DND-41 (cell line): ENCODE results near the gene PDHB.

ENCODE experiments used
- EZH2 ChIP-seq: IDR thresholded peaks from 3 replicates; pipeline ENCODE4 v1.6.1; 2012; ENCODE audit warnings: borderline replicate concordance, low read depth, mild to moderate bottlenecking, moderate library complexity, low read length, inconsistent platforms; ENCODE audit not compliant: severe bottlenecking
- TF ChIP-seq, protein P1 (sequence below): IDR thresholded peaks from 2 replicates; pipeline ENCODE4 v1.5.1; 2012; ENCODE audit warnings: borderline replicate concordance, low read length, moderate library complexity, mild to moderate bottlenecking; ENCODE audit not compliant: poor library complexity, severe bottlenecking; ENCODE audit errors: extremely low read depth

DNA sequence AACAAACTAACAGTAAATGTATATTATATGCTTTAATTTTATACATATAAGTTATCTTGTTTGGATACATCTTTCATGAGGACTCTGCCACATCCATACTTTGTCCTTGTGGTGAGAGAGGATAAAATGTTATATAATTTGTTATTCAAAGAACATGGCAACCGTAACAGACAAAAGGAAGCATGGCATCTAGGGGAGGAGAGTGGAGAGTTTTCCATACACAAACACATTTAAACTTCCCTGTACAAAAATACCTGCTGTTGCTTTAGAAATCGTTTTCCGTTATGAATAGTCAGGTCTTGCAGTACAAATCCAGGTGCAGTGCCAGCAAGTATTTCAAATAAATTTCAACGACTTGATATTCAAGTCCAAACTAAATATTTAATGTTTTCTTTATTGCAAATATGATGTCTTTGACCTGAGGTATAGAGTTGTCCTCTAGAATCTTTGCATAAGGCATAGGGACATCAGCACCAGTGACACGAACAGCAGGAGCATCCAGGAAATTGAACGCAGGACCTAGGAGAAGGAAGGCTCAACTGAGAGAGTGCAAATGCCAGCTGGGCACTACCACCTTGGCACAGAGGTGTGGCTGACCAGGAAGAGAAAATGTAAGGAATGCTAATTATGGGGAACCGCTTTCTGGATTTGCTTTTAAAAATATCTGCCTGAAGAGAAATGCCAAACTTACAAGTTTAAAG is 5.8 kb downstream of the PDHB start:
- TF ChIP-seq, protein P1, sequence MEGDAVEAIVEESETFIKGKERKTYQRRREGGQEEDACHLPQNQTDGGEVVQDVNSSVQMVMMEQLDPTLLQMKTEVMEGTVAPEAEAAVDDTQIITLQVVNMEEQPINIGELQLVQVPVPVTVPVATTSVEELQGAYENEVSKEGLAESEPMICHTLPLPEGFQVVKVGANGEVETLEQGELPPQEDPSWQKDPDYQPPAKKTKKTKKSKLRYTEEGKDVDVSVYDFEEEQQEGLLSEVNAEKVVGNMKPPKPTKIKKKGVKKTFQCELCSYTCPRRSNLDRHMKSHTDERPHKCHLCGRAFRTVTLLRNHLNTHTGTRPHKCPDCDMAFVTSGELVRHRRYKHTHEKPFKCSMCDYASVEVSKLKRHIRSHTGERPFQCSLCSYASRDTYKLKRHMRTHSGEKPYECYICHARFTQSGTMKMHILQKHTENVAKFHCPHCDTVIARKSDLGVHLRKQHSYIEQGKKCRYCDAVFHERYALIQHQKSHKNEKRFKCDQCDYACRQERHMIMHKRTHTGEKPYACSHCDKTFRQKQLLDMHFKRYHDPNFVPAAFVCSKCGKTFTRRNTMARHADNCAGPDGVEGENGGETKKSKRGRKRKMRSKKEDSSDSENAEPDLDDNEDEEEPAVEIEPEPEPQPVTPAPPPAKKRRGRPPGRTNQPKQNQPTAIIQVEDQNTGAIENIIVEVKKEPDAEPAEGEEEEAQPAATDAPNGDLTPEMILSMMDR: no peak
- TF ChIP-seq EZH2: no peak
